Neural progenitor cell (in vitro differentiated cells): ENCODE results near the gene TRPM2.

Experiments
- EZH2phosphoT487 ChIP-seq: fragments of 200-600 bp; sonication (generic); IDR thresholded peaks from 2 replicates; pipeline ENCODE4 v1.6.1; 2017; ENCODE audit warnings: antibody characterized with exemption
- TF ChIP-seq, protein P1 (sequence below): fragments of 200-600 bp; sonication (generic); IDR thresholded peaks from 2 replicates; pipeline ENCODE4 v1.5.1; 2017; ENCODE audit warnings: antibody characterized with exemption, mild to moderate bottlenecking

GRCh38 chr21:44450999-44451398, 97.6 kb downstream of the TRPM2 start:
- TF ChIP-seq, protein P1, sequence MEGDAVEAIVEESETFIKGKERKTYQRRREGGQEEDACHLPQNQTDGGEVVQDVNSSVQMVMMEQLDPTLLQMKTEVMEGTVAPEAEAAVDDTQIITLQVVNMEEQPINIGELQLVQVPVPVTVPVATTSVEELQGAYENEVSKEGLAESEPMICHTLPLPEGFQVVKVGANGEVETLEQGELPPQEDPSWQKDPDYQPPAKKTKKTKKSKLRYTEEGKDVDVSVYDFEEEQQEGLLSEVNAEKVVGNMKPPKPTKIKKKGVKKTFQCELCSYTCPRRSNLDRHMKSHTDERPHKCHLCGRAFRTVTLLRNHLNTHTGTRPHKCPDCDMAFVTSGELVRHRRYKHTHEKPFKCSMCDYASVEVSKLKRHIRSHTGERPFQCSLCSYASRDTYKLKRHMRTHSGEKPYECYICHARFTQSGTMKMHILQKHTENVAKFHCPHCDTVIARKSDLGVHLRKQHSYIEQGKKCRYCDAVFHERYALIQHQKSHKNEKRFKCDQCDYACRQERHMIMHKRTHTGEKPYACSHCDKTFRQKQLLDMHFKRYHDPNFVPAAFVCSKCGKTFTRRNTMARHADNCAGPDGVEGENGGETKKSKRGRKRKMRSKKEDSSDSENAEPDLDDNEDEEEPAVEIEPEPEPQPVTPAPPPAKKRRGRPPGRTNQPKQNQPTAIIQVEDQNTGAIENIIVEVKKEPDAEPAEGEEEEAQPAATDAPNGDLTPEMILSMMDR = no peak
- TF ChIP-seq EZH2phosphoT487 = no peak
